Measurements from ENCODE around the gene SOCS6. TPM values are rescaled to one million over a fixed set of nuclear protein-coding genes. Genes with fewer than 3 reads are reported as not detected.

Gene SOCS6
- total and polyA plus RNA-seq, 2 donors (not counting 3 experiments of a cell fraction or from before 2014, with no cell fraction given): 8.6 to 15.0 TPM

- no peak overlapping the region for H3K4me3 ChIP-seq (replicated peaks in 1 of 3; ENCODE audit: insufficient read depth in 1 of 3, low read depth in 1 of 3, low read length in 3 of 3)
- no peak for TF ChIP-seq JUN (IDR thresholded peaks at IDR 0.05; ENCODE audit: borderline replicate concordance, insufficient read depth, insufficient read length, low read depth)
- TF ChIP-seq MYC (IDR thresholded peaks at IDR 0.05; ENCODE audit: low read depth, low read length): no peak
- no peak for TF ChIP-seq MAX (IDR thresholded peaks at IDR 0.05; ENCODE audit: insufficient read depth, insufficient read length)
- no peak for TF ChIP-seq CTCF (IDR thresholded peaks at IDR 0.05; ENCODE audit: extremely low read depth in 1 of 2, insufficient read depth in 1 of 2, low read depth in 1 of 2, low read length in 2 of 2)
- no peak for TF ChIP-seq GATA2 (IDR thresholded peaks at IDR 0.05; ENCODE audit: insufficient read depth, insufficient read length, low read depth, low read length)
- TF ChIP-seq FOS (IDR thresholded peaks at IDR 0.05; ENCODE audit: borderline replicate concordance, insufficient read depth, low read length): no peak
- TF ChIP-seq EZH2 (IDR thresholded peaks at IDR 0.05; ENCODE audit: borderline replicate concordance, low read depth, low read length, severe bottlenecking): no peak
- TF ChIP-seq POLR2AphosphoS5 (IDR thresholded peaks at IDR 0.05; ENCODE audit: insufficient read depth, low read depth, low read length): no peak
- no peak for TF ChIP-seq POLR2A (IDR thresholded peaks at IDR 0.05; ENCODE audit: low read depth, low read length)
- ChIA-PET CTCF (no interaction called here), POLR2A (no interaction called here)
- no peaks in the 10 kb centered on the region for H3K9me3 ChIP-seq (replicated peaks; ENCODE audit: control insufficient read depth, insufficient read depth, low read length)
- dilution Hi-C loops (cut with MboI; ENCODE audit: extremely low pct_ligation_motif_present, low sequenced_read_pairs): no loop called here
- H3K27me3 ChIP-seq (ENCODE audit: control insufficient read depth in 2 of 2, insufficient read depth in 2 of 2, low read length in 2 of 2): no peaks in the 10 kb centered on the region
- H4K20me1 ChIP-seq (replicated peaks; ENCODE audit: control insufficient read depth, extremely low read depth, insufficient read depth, low read length): no peaks in the 10 kb centered on the region
- DNase-seq (ENCODE audit: low read depth, low spot score) (no peak), FAIRE-seq (no peak)
- no peak overlapping the region for H3K27ac ChIP-seq (ENCODE audit: insufficient read depth, low read depth, low read length)
- H3K36me3 ChIP-seq (ENCODE audit: control insufficient read depth in 2 of 2, extremely low read depth in 1 of 2, insufficient read depth in 2 of 2, low read length in 2 of 2): no peaks in the 10 kb centered on the region
- BruUV-seq (replicated peaks): no TSS peak
- H3K79me2 ChIP-seq (ENCODE audit: control insufficient read depth, insufficient read depth, low read length): no peaks in the 10 kb centered on the region
- no peak overlapping the region for H3K4me2 ChIP-seq (ENCODE audit: insufficient read depth, low read length)
- H3K9me1 ChIP-seq (replicated peaks; ENCODE audit: control insufficient read depth, extremely low read depth, insufficient read depth, low read length): no peaks in the 10 kb centered on the region
- intact Hi-C loops (cut with micrococcal nuclease): no loop called here
- no peak overlapping the region for H3K9ac ChIP-seq (replicated peaks; ENCODE audit: extremely low read depth, insufficient read depth, low read length)
- no peaks in the 10 kb centered on the region for H3K4me1 ChIP-seq (ENCODE audit: control insufficient read depth, extremely low read depth, insufficient read depth, low read length)
- H2AFZ ChIP-seq (ENCODE audit: low read depth, low read length): no peak overlapping the region
Observed at GRCh38 chr18:70273021-70273420, 15.8 kb upstream of the SOCS6 start.

All from endothelial cell of umbilical vein (primary cell).